Esophagus muscularis mucosa (tissue), 4 donors: ENCODE results near the gene SIRT1.
"Not testable (repeated sequence)": the region's sequence is repeated elsewhere in the genome, so short reads cannot be mapped to it uniquely, and the experiment has no call there.

ENCODE experiments used
- EP300 ChIP-seq: sonication (generic); formaldehyde crosslinking; IDR thresholded peaks from one replicate; pipeline ENCODE4 v1.6.1; 2017; ENCODE audit warnings: antibody characterized with exemption
- POLR2A ChIP-seq: fragments of 450-650 bp; IDR thresholded peaks from one replicate; pipeline ENCODE4 v1.6.1; 2017; ENCODE audit warnings: antibody characterized with exemption, moderate library complexity, mild to moderate bottlenecking, low read depth
- POLR2AphosphoS5 ChIP-seq, 2 donors: sonication (generic); formaldehyde crosslinking; IDR thresholded peaks; one replicate each; pipeline ENCODE4 v1.6.1; 2017; ENCODE audit warnings: antibody characterized with exemption in 2 of 2
- TF ChIP-seq, protein P1 (sequence below), 3 experiments: fragments of 200-600 bp in 2 of 3; fragments of 450-650 bp in 1 of 3; sonication (generic) in 2 of 3; IDR thresholded peaks; one replicate each; pipeline ENCODE4 v1.5.1; 2017 to 2019; ENCODE audit warnings: antibody characterized with exemption in 3 of 3, mild to moderate bottlenecking in 2 of 3, moderate library complexity in 1 of 3

DNA sequence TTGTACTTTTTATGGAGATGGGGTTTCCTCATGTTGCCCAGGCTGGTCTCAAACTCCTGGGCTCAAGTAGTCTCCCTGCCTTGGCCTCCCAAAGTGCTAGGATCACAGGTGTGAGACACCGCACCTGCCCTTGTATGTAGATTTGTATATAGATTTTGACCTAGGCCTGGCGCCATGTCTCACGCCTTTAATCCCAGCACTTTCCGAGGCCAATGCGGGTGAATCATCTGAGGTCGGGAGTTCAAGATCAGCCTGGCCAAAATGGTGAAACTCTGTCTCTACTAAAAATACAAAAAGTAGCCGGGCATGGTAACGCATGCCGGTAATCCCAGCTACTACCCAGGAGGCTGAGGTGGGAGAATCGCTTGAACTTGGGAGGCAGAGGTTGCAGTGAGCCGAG lies 7.0 kb upstream of the SIRT1 start:
- TF ChIP-seq EP300; POLR2A; POLR2AphosphoS5 (IDR thresholded peaks at IDR 0.05): not testable (repeated sequence)
- TF ChIP-seq, protein P1, sequence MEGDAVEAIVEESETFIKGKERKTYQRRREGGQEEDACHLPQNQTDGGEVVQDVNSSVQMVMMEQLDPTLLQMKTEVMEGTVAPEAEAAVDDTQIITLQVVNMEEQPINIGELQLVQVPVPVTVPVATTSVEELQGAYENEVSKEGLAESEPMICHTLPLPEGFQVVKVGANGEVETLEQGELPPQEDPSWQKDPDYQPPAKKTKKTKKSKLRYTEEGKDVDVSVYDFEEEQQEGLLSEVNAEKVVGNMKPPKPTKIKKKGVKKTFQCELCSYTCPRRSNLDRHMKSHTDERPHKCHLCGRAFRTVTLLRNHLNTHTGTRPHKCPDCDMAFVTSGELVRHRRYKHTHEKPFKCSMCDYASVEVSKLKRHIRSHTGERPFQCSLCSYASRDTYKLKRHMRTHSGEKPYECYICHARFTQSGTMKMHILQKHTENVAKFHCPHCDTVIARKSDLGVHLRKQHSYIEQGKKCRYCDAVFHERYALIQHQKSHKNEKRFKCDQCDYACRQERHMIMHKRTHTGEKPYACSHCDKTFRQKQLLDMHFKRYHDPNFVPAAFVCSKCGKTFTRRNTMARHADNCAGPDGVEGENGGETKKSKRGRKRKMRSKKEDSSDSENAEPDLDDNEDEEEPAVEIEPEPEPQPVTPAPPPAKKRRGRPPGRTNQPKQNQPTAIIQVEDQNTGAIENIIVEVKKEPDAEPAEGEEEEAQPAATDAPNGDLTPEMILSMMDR (IDR thresholded peaks at IDR 0.05): not testable (repeated sequence)
